AML-193 (cell line): ENCODE results near the gene BAIAP2.

Experiments
- DNase-seq, 2 experiments: peaks; one replicate each; lab custom pipeline; 2025; lab: John Stamatoyannopoulos, UW

Gene BAIAP2

GRCh38 chr17:81160306-81160705, 125.4 kb downstream of the BAIAP2 start:
- DNase-seq = peak; percentile 21 to 65

- DNase-seq = no peak
These were observed 125.9 kb downstream of the BAIAP2 start for GRCh38 chr17:81160747-81161453.

DNA sequence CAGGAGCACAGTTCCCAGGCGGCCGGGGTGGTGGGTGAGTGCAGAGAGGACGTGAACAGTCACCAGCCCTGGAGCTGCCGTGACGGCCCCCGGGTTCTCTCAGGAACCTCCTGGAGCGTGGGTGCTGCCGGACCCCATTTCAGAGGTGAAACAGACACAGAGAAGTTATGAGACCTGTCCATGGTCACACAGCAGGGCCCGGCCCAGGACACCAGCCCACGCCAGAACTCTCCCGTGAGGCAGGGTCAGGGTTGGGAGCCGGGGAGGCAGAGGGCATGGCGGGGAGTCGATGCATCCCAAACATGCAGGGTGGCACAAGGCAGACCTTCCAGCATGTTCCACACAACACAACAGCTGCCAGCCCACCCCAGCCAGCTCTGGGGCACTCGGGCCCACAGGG, 126.6 kb downstream of the BAIAP2 start:
- no peak for DNase-seq

GRCh38 chr17:81161972-81162371, 127.0 kb downstream of the BAIAP2 start:
- no peak for DNase-seq

- DNase-seq = no peak
These were observed 127.5 kb downstream of the BAIAP2 start for GRCh38 chr17:81162491-81162890.

- no peak for DNase-seq
These were observed 128.2 kb downstream of the BAIAP2 start for GRCh38 chr17:81163051-81163695.

- no peak for DNase-seq
These were observed 128.9 kb downstream of the BAIAP2 start for GRCh38 chr17:81163703-81164370.

- DNase-seq = no peak
These were observed 129.7 kb downstream of the BAIAP2 start for GRCh38 chr17:81164371-81165245.

DNA sequence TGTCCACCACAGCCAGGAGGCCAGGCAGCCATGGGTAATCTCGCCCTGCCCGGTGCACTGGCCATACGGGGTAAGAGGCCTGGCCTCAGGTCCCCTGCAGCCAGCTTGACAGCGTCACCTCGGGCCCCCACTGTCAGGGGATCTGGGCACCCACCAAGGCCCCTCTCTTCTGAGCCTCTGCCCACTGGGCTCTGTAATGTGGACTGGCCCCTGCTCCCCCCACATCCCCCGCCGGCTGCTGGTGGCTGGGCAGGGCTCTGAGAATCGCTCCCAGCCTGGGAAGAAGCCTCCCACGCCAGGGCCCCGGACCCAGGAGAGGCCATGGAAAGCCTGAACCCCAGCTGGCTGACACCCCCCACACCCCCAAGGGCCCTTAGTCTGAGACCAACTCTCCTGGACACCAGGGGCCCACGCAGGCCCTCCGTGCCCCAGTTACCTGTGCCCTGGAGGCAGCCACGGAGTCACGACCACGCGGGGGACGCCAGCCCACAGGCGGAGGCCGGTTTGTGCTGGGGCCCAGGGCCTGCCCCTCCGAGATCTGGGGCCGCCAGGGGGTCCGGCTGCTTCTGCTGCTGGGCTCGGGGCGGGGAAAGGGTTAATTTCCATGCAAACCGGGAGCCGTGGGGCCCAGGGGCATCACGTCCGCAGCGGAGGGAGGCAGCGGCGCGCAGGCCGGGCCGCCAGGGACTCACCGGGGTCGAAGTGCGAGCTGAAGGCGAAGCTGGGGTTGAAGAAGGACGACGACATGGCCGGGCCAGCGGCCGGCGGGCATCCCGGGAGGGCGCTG, 130.5 kb downstream of the BAIAP2 start, which contains the start of gene PVALEF:
Gene PVALEF (plus strand): TSS at position 262 of the 787 bp plus-strand sequence. CDS start 15,720 bp downstream, outside the sequence.
- DNase-seq = no peak

GRCh38 chr17:81166033-81166492, 131.1 kb downstream of the BAIAP2 start, which contains the start of gene AATK:
Gene AATK, minus strand, starts transcription at chr17:81166221. Its CDS starts 229 bp downstream, at chr17:81165992.
- no peak for DNase-seq
